ENCODE results near the gene TEX19.
"Not testable (repeated sequence)": the region's sequence is repeated elsewhere in the genome, so short reads cannot be mapped to it uniquely, and the experiment has no call there.

TEX19 gene

DNA sequence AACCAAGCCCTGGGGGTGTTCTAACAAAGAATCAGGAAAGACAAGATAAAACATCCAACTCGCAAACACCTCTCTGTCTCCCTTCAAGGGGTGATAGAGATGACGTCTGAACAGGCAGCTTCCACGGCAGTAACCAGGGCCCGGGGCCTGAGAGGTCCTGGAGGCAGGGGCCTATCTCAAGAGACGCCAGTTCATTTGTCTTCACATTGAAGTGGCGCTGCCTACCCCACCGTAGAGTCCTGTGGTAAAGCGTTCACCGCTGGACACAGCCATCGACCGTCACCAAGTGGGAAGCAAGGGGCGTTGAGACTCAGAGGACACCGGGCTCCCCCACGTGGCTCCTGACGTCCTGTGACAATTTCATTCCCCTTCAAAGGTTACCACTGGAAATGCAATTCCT, 33.9 kb downstream of the TEX19 start:
- no peak for DNase-seq

DNA sequence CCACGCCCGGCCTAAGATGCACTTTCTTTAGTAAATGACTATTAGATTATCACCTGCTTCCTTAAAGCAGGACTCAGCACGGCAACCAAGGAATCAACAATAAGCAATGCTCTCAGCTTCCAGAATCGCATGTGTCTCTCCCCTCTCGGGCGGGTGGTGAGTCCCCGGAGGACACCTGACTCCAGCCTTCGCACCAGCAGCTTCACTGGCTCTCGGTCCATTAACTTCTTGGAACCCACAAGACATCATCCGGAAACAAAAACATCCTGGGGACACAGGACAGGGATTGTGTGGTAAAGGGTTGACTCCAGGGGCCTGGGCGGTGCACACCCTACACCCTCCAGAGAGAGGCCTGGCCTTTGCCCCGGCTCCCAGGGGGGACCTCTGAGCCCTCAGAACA, 35.2 kb downstream of the TEX19 start:
- DNase-seq, result no peak

DNA sequence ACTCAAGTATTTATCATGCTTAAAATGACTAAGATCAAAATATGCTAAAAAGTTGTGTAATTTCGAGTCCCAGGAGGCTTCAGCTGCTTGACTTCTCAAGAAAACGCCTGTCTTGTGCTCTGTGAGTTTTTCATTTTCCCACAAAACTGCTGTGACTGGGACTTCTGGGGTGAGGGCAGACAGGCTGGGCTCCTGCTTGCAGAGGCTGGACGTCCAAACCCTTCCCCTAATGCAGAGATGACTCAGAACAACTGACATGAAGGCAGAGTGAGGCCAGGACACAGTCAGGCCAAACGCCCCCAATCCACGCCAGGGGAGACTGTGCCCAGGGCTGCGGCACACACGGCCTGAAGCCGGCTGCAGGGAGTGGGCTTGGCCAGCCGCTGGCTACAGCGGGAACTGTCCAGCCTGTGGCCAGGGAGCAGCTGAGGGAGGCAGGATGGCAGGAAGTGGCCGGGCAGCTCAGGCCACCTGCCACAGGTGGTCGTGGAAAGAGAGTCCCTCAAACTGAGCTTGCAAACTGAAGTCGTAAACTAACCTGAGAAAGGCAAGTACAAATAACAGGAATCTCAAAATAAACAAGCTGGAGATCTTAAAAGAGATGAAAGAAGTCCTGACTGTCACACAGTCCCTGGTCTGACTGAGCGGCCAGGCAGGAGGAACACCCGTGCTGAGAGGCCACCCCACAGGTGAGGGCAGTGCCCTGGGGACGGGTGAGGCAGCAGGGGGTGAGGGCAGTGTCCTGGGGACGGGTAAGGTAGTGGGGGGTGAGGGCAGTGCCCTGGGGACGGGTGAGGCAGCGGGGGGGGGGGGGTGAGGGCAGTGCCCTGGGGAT, 37.8 kb downstream of the TEX19 start:
- DNase-seq, result no peak

DNA sequence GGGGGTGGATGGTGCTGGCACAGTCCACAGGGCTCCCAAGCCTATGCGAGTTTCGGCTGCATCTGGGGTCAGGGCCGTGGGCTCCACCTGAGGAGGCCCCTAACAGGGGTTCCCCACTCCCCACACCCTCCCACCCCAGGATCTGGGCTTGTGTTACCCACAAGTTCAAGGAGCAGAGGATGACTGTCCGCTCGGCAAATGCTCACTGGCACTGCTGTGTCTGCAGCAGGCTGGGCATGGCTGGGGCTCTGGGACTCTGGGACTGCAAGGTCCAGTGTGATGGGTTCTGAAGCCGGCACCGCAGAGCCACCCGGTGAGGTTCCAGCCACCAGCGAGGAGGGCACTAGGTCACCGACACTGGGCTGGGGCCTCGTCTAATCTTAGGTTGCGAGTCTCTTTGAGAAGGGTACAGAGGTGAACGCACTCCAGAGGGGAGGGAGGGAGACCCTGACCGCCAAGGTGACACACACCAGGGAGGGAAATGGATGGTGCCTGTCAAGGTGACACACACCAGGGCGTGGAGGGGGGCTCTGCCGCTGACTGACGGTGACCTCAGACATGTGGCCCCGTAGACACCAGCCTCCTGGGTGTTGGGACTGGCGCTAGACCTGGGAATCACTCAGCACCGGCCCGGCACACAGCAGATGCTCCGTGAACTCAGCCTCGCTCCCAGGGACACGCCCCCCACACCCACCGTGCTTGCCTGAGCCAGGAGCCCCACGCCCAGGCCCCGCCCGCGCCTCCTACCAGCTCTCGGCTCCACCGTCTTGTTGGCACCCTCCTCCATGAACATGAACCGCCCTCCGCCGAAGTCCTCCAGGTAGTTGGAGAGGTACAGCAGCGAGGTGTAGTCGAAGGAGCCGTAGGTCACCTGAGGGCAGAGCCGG, 38.6 kb downstream of the TEX19 start:
- DNase-seq, result no peak

DNA sequence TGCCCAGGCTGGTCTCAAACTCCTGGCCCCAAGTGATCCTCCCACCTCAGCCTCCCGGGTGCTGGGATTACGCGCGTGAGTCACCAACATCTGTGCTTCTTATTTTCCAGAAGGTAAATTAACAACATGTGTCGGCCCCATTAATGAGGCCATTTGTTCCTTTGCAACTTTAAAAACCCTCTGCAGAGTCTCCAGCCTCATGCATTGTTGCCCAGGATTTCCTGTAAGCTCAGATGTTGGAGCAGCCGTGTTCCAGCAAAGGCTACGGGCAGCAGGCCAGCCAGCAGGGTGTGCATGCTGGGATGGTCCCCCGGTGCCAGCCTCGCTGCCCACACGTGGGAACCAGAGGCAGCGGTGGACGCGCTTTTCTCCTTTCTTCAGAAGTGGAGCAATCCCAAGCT, 40.0 kb downstream of the TEX19 start:
- no peak for DNase-seq

DNA sequence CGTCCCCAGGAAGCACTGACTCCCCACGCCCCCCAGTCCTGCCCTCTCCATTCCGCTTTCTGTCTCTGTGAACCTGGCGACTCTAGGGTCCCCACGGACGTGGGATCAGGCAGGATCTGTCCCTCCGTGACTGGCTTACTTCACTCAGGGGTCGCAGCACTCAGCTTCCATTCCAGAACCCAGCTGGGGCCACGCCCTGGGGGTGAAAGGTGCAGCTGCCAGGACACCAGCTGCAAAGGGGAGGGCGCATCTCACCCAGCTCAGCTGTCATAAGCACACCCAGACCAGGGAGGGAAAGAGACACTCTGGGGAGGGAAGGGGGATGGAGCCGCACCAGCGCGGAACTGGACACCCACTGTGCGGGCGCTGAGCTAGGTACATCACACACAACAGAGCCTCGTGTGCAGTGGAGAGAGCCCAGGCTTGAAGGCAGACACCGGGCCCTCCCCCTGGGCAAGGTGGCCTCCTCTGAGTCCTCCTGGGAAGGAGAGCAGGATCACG, 40.6 kb downstream of the TEX19 start:
- DNase-seq, result no peak

DNA sequence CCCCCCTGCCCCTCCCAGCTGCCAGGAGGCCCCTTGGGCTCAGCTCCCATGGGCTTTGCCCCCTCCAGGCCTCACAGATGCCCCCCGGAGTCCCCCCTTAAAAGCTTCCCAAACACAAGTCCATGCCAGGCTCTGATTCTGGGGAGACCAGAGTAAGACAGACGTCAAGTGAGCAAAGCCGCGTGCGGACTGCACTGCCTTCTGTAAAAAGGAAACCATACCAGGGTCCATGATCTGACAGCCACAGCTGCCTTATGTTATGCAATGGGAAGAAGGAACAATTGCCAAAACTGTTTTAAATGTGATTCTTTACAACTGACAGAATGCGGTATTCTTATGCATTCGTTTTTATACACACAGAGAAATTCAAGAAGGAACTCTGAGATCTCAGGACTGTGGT, 41.2 kb downstream of the TEX19 start:
- no peak for DNase-seq

DNA sequence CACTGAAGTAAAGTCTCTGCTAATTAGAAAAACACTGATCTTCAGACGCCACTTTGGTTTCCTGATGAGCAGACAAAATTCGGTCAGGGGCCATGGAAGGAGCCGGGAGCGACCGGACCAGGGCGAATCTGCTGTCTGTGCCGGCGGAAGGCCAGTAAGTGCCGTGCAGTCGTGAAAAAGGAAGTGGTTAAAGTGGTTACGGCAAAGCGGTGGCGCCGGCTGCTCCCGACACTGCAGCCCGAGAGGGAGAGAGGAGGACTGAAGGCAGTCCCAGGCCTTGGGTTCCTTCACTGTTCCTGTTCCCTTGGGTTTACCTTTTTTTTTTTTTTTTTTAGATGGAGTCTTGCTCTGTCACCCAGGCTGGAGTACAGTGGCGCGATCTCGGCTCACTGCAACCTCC, 41.8 kb downstream of the TEX19 start:
- no peak for DNase-seq

DNA sequence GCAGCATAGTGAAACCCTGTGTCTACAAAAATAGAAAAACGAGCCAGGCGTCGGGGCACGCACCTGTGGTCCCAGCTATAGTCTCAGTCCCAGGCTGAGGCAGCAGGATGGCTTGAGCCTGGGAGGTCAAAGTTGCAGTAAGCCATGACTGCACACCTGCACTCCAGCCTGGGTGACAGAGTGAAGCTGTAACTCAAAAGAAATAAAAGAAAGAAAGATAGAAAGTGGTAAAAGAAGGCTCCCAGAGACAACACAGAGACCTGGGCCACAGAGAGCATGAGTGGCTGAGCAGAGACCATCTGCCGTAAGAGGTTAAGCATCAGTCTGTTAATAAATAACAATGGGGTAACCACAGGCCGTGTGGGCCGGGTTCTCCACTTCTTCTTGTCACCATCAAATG, 43.8 kb downstream of the TEX19 start:
- DNase-seq, result no peak

DNA sequence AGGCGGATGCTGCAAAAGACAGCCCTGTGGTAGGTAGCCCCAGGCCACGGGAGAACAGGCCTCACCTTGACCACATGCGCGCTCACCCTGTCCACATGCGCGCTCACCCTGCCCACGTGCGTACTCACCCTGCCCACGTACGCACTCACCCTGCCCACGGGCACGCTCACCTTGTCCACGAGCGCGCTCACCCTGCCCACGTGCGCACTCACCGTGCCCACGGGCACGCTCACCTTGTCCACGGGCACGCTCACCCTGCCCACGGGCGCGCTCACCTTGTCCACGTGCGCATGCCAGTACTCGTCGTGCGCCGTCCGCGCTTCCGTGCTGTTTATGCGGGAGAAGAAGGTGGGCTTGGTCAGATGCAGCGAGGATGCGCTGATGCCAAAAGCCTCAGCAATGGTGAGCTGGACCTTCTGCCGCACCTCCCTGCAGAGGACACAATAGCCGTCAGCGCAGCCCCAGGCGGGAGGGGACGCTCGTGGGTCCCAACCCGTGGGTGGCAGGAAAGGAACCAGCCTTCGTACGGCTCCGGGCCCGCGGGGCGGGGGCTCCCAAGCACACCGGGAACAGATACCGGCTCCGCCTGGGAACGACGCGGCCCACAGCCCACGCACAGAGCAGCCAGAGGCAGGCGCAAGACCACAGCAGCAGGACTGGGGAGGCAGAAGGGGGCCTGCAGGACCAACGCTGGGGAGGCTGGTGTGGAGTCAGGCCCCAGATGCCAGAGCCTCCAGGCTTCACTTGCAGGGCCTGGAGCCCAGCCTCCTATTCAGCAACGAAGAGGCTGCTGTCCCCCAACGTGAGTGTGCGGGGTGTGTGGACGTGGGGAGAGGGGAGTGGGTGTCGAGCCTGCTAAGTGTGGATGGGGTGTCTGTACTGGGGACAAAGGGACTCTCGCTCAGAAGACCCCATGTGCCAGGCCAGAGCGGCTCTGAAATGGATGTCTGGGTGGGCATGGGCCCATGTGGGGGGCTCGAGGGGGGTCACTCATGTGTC, 44.9 kb downstream of the TEX19 start:
- no peak for DNase-seq

DNA sequence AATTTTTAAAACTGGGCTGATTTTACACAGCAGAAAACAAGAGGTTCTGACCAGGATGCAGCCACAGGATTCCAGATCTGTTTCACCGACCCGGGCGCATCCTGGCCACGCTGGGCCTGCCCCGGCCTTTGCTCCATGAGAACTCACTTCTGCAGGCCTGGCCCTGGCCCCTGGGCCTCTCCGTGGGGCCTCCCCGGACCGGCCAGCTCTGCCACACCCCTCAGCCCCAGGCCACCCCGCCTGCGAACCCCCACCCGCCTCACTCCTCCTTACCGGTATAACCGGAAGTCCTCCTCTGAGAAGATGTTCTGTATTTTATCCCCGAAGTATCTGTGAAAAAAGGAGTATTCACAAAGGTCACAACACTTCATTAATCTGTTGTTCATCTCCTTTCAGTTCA, 46.0 kb downstream of the TEX19 start:
- no peak for DNase-seq

DNA sequence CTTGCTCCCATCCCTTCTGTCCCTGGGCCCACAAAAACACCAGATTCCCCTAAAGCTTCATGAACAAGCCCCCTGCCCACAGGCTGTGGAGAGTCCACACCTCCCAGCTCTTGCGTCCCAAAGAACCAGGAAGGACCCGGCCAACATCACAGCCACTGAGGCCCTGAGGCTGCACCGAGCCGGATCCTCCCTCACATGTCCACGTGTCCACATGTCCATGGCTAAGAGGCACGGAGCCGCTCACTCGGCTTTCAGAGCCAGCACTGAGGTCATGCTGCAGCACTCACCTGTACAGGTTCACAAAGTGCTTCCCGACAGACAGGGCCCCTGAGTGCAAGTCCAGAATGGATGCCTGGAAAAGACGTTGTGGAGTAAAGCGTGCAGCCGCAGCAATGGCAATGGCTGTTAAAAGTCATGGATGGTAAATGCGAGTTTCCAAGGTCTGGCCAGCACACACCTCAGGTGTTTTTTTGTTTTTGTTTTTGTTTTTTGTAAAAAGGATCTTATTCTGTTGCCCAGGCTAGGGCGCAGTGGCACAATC, 47.2 kb downstream of the TEX19 start:
- DNase-seq, result no peak

DNA sequence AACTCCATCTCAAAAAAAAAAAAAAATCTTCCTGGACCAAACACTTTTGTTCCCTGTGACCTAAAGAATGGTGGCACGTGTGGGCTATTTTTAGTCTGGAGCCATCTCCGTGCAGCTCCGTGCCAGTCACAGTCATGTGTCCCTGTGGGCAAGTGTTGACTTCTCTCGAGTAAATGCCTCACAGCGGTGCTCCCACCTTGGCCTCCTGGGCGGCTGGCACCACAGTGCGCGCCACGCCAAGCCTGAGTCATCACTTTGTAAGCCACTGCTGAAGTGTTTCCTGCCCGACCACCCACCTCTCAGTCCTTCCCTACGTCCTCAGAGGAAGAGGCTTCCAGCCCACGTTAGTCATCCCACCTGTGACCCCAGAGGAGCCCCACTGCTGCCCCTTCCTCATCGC, 48.2 kb downstream of the TEX19 start:
- DNase-seq, result no peak

DNA sequence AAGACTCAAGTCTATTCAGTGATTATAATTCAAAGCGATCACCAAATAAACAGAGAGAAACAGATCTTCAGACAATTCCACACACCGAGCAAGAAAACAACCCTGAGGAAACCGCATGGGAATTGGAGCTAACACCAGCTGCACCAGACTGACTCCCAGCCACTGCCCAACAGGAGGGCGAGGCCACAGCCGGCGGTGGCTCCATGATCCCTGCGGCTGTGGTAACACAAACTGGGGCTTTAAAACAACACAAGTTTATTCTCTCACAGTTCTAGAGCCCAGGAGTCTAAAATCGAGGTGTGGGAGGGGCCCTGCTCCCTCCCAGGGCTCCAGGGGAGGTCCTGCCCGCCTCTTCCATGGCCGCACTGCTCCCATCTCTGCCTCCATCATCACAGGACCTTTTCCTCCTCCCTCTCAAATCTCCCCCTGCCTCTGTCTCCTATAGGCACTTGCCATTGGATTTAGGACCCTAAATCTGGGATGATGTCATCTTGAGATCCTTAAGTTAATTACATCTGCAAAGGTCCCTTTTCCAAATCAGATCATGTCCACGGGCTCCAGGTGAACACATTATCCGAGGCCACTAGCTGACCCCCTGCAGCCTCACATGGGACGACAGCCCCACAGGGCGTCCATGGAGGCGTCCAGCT, 49.4 kb downstream of the TEX19 start:
- no peak for DNase-seq

DNA sequence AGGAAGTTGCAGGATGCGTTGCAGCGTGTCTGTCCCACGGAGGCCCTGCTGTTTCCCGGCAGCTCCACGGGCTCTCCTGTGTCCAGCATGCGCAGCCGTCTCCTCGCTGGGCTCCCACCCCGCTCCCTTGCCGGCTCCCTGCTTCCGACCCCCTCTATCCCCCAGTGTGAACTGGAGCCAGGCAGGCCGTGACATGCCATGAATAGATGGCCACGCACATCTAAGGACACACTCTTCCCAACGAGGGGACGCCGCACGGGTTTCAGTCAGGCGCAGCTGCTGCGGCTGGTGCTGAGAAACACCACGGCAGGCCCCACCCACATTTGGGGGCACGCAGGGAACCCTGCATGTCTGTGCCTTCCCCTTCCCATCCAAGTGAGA, 49.9 kb downstream of the TEX19 start:
- no peak for DNase-seq

DNA sequence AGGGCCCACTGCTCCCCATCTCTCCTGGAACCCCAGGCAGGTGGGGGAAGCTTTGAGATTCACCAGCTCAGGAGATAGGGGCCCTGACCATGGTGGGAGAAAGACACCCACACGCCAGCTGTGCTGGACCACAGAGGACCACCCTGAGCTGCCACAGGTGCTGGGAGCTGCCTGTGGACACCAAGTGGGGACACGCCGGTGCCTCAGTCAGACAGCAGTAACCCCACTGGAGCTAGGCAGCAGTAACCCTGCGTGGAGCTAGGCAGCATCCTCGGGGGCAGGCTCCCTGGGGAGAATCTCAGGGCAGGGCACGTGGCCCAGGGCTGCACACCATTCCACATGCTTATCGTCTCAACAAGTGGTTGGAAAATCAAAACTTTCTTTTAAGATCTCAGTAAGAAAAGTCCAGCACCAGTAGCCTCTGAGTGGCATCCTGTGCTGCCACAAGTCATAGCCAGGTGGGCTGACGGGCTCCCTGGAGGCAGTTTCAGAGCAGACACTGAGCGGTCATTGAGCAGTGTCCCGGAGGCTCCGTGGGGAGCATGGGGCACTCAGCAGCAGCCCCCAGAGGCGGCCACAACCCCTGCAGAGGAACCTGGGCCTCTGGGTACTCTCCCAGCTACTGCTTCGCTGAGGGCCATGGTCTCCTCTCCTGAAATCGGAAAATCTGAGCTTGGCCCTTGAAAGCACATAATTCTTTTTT, 51.1 kb downstream of the TEX19 start:
- no peak for DNase-seq

DNA sequence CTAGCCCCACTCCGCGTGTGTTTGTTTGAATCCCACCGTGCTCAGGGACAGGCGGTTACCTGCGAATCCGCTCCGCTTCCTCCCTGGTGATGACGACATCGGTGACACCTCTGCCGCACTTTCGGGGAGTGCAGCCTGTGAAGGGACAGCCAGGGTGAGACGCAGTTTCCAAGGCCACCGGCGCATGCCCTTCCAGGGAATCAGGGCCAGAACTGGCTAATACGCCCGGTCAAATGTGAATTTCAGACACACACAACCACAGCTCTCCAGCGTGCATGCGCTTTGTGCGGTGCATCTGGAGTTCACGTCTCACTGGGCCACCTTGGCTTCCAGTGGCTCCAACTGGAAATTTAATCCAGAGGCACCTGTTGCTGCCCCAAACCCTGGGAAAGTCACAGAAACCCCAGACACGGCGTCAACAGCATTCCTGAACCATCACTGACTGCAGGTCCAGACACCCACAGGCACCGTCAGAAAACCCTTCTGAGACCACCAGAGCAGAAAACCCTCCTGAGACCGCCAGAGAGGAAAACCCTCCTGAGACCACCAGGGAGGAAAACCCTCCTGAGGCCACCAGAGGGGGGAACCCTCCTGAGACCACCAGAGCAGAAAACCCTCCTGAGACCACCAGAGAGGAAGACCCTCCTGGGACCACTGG, 52.5 kb downstream of the TEX19 start:
- DNase-seq, result no peak

DNA sequence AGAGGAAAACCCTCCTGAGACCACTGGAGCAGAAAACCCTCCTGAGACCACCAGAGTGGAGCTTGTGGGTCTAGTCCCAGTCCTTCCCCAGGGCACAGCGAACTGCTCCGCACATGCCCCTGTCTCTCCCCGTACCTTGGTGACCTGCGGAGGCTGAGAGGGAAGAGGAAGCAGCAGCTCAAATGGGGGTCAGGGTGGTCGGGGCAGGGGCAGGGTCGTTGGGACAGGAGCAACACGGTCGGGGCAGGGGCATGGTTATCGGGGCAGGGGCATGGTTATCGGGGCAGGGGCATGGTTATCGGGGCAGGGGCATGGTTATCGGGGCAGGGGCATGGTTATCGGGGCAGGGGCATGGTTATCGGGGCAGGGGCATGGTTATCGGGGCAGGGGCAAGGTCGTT, 53.0 kb downstream of the TEX19 start:
- DNase-seq, result not testable (repeated sequence)

DNA sequence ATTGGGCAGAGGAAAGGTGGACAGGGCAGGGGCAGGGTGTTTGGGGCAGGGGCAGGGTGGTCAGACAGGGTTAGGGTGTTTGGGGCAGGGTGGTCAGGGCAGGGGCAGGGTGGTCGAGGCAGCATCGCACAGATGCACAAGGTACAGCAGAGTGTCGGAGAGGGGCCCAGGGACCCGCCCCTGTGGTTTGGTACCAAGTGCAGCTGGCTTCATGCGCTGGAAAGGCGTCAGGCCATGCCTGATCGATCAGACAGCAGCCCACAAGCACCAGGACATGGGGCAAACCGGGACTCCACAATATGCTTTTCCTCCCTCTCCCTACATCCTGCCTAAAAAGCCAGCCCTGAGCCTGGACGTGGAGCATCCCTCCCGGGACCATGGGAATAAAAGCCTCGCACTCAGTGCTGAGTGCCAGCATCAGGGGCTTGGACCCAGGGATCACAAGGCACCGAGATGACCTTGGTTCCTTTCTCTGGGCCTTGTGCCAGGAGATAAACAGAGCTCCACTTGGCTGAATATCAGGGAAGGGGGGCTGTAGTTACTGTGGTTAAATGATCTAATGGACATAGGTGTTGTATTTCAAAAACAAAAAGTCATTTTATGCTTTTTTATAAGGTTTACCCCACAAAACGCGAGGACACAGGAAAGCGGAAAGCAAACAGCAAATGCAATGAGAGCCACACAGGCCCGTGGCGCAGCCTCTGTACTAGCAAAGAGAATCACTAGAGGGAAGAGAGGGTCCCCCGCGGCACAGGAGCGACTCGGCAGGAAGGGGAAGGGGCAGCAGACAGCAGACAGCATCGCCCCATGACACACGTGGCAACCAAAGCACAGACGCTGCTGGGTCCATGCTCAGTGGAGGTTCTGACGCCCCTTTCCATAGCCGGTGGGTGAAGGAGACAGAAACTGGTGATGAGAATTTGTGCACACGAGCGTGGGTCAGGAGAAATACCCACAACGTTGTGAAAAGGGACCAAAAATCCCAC, 53.8 kb downstream of the TEX19 start:
- DNase-seq, result peak; percentile 44
